Subcutaneous abdominal adipose tissue (tissue), 5 donors: ENCODE measurements around the gene NDFIP1.

Experiments used
- H3K27ac ChIP-seq: one replicate; pipeline ENCODE4 v1.7.0; 2013; ENCODE audit warnings: low read depth, mild to moderate bottlenecking, inconsistent platforms, low read length, moderate library complexity
- H3K27me3 ChIP-seq, 5 donors: one replicate each; pipeline ENCODE4 v1.7.0; 2013; ENCODE audit warnings: low read length in 5 of 5, inconsistent platforms in 1 of 5; ENCODE audit not compliant: control insufficient read depth in 5 of 5, insufficient read depth in 4 of 5
- H3K36me3 ChIP-seq, 5 donors: one replicate each; pipeline ENCODE4 v1.7.0; 2013; ENCODE audit warnings: low read length in 5 of 5; ENCODE audit not compliant: control insufficient read depth in 5 of 5, insufficient read depth in 5 of 5
- H3K4me1 ChIP-seq, 5 donors: one replicate each; pipeline ENCODE4 v1.7.0; 2013; ENCODE audit warnings: low read length in 5 of 5, mild to moderate bottlenecking in 3 of 5, moderate library complexity in 1 of 5; ENCODE audit not compliant: control insufficient read depth in 5 of 5, insufficient read depth in 5 of 5
- H3K4me3 ChIP-seq, 5 donors: one replicate each; pipeline ENCODE4 v1.7.0; 2013; ENCODE audit warnings: low read length in 5 of 5, low read depth in 1 of 5
- H3K9ac ChIP-seq, 5 donors: one replicate each; pipeline ENCODE4 v1.7.0; 2013; ENCODE audit warnings: low read length in 5 of 5, mild to moderate bottlenecking in 4 of 5, moderate library complexity in 3 of 5
- H3K9me3 ChIP-seq, 5 donors: one replicate each; pipeline ENCODE4 v1.7.0; 2013; ENCODE audit warnings: low read length in 5 of 5; ENCODE audit not compliant: control insufficient read depth in 5 of 5
- donor health status: healthy.
- donor health status: healthy.
- donor health status: healthy.
- donor health status: healthy.
- donor health status: healthy.

NDFIP1 gene

DNA sequence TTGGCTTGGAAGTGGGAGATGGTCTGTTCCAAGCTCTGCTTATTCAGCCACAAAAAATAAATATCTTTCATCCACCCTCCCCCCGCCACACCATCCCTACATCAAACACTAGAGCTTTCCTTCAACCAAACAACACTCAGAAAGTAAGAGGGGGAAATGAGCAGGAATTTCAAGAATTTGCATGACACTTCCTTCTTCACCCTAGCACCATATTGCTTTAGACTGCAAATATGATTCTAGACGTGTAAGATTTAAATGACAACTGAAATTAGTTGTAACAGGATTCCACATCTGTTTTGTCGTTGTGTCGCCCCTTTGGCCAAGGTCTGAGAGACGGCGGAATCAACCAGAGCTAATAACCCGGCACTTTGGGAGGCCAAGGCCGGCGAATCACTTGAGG lies 88.5 kb downstream of the NDFIP1 start:
- Histone ChIP-seq H3K4me1 (peaks cover 0 to 13% (median 11%) of the 10 kb centered on the region in 5 donors), H3K27me3 (no peaks in the 10 kb centered on the region), H3K36me3 (no peaks in the 10 kb centered on the region), H3K4me3 (no peak overlapping the region), H3K9ac (no peak overlapping the region), H3K9me3 (no peaks in the 10 kb centered on the region), H3K27ac (no peak overlapping the region)

GRCh38 chr5:142197781-142198180 lies 89.2 kb downstream of the NDFIP1 start:
- no peak overlapping the region for H3K4me3 ChIP-seq
- no peaks in the 10 kb centered on the region for H3K9me3 ChIP-seq
- no peak overlapping the region for H3K9ac ChIP-seq
- H3K27ac ChIP-seq = no peak overlapping the region
- no peaks in the 10 kb centered on the region for H3K36me3 ChIP-seq
- H3K27me3 ChIP-seq = no peaks in the 10 kb centered on the region
- peaks cover 0 to 9% (median 8%) of the 10 kb centered on the region in 5 donors for H3K4me1 ChIP-seq

DNA sequence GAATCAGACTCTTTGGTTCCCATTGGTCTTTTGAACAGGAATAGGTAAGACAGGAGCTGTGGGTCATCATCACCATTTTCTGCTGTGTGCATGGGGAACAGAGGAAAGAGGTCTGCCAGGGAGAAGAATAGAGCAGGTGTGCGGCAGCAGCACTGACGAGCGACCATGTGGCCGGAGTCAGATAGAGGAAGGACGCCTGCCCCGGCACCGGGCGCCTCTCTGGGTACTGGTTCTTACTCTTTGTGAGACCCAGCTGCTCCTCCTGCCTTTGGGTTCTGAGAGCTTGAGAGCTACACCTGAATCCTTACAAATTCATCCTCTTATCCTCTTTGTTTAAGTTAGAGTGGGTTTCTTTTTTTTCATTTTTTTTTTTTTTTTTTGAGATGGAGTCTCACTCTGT lies 90.8 kb downstream of the NDFIP1 start:
- Histone ChIP-seq H3K9ac (no peak overlapping the region), H3K4me1 (peaks cover 0 to 3% (median 0%) of the 10 kb centered on the region in 5 donors), H3K27me3 (no peaks in the 10 kb centered on the region), H3K4me3 (no peak overlapping the region), H3K27ac (no peak overlapping the region), H3K36me3 (no peaks in the 10 kb centered on the region), H3K9me3 (no peaks in the 10 kb centered on the region)

GRCh38 chr5:142200387-142200786 lies 91.8 kb downstream of the NDFIP1 start:
- Histone ChIP-seq H3K27ac (no peak overlapping the region), H3K9me3 (no peaks in the 10 kb centered on the region), H3K9ac (no peak overlapping the region), H3K4me1 (peaks cover 0 to 3% (median 0%) of the 10 kb centered on the region in 5 donors), H3K4me3 (no peak overlapping the region), H3K36me3 (no peaks in the 10 kb centered on the region), H3K27me3 (no peaks in the 10 kb centered on the region)

DNA sequence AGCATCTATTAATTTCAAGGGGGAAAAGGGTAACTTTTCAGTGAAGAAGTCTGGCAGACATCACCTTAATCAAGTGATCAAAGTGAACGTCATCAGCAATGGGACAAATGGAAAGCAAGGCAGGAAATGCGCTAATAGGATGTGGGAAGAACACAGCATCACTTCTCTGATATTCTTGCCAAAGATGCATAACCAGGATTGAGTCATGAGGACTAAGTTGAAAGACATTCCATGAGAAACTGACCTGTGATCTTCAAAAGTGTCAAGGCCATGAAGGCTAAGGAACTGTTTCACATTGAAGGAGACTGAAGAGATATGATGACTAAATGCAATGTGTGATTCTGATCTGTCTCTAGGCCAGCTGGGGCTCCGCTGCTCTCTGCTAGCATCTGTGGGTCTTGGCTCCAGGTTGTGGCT lies 92.9 kb downstream of the NDFIP1 start:
- H3K27me3 ChIP-seq = no peaks in the 10 kb centered on the region
- H3K9me3 ChIP-seq = no peaks in the 10 kb centered on the region
- no peak overlapping the region for H3K27ac ChIP-seq
- no peak overlapping the region for H3K4me3 ChIP-seq
- peaks cover 0 to 3% (median 0%) of the 10 kb centered on the region in 5 donors for H3K4me1 ChIP-seq
- H3K9ac ChIP-seq = no peak overlapping the region
- H3K36me3 ChIP-seq = no peaks in the 10 kb centered on the region

DNA sequence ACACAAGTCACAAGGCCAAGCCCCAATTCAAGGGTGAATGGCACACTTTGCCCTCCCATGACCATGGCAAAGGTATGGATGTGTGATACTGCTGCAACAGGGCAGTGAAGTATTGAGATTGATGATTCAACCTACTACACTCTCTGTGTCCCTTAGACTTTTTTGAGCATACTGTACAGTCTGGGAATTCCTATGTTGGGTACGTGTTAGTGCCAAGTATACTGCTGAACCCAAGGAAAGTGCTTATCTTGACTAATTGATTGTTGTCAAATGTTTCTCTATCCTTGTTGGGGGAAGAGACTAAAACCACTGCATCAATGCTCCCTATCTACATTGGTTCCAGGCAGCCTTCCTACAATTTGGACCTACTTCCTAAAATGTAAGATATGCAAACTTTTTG lies 93.7 kb downstream of the NDFIP1 start:
- H3K4me1 ChIP-seq = no peaks in the 10 kb centered on the region
- H3K9me3 ChIP-seq = no peaks in the 10 kb centered on the region
- no peak overlapping the region for H3K9ac ChIP-seq
- H3K27ac ChIP-seq = no peak overlapping the region
- H3K27me3 ChIP-seq = no peaks in the 10 kb centered on the region
- H3K4me3 ChIP-seq = no peak overlapping the region
- H3K36me3 ChIP-seq = no peaks in the 10 kb centered on the region
